Measurements from ENCODE around the gene MSN. TPM values are rescaled to one million over a fixed set of nuclear protein-coding genes. Genes with fewer than 3 reads are reported as not detected.

Gene MSN
- total and polyA plus RNA-seq, 2 donors from 2014 or later = 124 to 391 TPM

DNA sequence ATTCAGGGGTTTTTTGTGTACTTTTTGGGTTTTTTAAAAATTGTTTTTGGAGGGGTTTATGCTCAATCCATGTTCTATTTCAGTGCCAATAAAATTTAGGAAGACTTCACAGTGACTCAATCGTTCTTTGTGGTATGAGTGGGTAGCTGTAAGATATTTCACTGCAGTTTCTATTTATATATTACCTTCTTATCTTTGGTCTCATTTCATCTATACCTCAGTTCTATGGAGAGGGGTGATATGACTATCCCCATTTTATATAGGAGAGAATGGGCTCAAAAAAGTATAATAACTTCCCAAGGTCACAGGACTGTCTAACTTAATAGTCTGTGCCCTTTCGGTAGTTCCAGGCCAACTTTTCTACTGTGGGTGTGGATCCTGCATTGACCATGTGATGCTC, 74.4 kb downstream of the MSN start:
- DNase-seq (no peak), FAIRE-seq (no peak)
- TF ChIP-seq, protein P1, sequence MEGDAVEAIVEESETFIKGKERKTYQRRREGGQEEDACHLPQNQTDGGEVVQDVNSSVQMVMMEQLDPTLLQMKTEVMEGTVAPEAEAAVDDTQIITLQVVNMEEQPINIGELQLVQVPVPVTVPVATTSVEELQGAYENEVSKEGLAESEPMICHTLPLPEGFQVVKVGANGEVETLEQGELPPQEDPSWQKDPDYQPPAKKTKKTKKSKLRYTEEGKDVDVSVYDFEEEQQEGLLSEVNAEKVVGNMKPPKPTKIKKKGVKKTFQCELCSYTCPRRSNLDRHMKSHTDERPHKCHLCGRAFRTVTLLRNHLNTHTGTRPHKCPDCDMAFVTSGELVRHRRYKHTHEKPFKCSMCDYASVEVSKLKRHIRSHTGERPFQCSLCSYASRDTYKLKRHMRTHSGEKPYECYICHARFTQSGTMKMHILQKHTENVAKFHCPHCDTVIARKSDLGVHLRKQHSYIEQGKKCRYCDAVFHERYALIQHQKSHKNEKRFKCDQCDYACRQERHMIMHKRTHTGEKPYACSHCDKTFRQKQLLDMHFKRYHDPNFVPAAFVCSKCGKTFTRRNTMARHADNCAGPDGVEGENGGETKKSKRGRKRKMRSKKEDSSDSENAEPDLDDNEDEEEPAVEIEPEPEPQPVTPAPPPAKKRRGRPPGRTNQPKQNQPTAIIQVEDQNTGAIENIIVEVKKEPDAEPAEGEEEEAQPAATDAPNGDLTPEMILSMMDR (IDR thresholded peaks at IDR 0.05; ENCODE audit: borderline replicate concordance, extremely low read depth, insufficient read depth) = no peak
- intact Hi-C loops (cut with DNase I) = no loop called here
- peaks cover 0 to 5% (median 0%) of the 10 kb centered on the region in 3 donors for H3K4me1 ChIP-seq (ENCODE audit: control insufficient read depth in 2 of 3, insufficient read depth in 2 of 3, low read depth in 1 of 3, low read length in 3 of 3)
- no peak overlapping the region for H3K27ac ChIP-seq (ENCODE audit: low read depth in 2 of 2, low read length in 2 of 2)
- no peak overlapping the region for H3K9ac ChIP-seq (ENCODE audit: low read length in 3 of 3)
- no peak overlapping the region for H3K4me3 ChIP-seq (ENCODE audit: low read length in 3 of 3)
- H3K36me3 ChIP-seq (ENCODE audit: control insufficient read depth in 2 of 3, insufficient read depth in 3 of 3, low read length in 3 of 3) = peaks cover 2 to 45% (median 19%) of the 10 kb centered on the region in 3 donors
- H3K9me3 ChIP-seq (ENCODE audit: control insufficient read depth in 2 of 3, insufficient read depth in 1 of 3, low read length in 3 of 3) = no peaks in the 10 kb centered on the region
- no peaks in the 10 kb centered on the region for H3K27me3 ChIP-seq (ENCODE audit: control insufficient read depth, insufficient read depth, low read length)

DNA sequence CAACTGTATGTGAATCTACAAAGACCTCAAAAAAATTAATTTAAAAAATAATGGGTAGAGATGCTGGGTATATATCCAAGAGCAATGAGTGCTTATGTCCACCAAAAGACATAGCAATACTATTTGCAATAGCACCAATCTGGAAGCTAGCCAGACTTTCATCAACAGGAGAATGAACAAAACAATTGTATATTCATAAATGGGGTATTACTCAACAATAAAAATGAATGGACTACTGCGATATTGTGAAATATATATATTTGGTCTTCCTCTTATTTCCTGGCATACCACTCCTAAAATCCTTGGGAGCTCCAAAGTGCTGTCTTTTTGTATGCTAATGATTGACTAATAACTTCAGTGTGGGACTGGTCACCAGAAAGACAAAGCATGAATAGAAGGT, 77.5 kb downstream of the MSN start:
- Histone ChIP-seq H3K9ac (ENCODE audit: low read length in 3 of 3) (no peak overlapping the region), H3K36me3 (ENCODE audit: control insufficient read depth in 2 of 3, insufficient read depth in 3 of 3, low read length in 3 of 3) (peaks cover 0 to 17% (median 4%) of the 10 kb centered on the region in 3 donors), H3K27me3 (ENCODE audit: control insufficient read depth, insufficient read depth, low read length) (no peaks in the 10 kb centered on the region), H3K4me3 (ENCODE audit: low read length in 3 of 3) (no peak overlapping the region), H3K27ac (ENCODE audit: low read depth in 2 of 2, low read length in 2 of 2) (no peak overlapping the region), H3K9me3 (ENCODE audit: control insufficient read depth in 2 of 3, insufficient read depth in 1 of 3, low read length in 3 of 3) (no peaks in the 10 kb centered on the region), H3K4me1 (ENCODE audit: control insufficient read depth in 2 of 3, insufficient read depth in 2 of 3, low read depth in 1 of 3, low read length in 3 of 3) (peaks cover 0 to 5% (median 0%) of the 10 kb centered on the region in 3 donors)
- intact Hi-C loops (cut with DNase I) = no loop called here
- TF ChIP-seq, protein P1 (IDR thresholded peaks at IDR 0.05; ENCODE audit: borderline replicate concordance, extremely low read depth, insufficient read depth) = no peak
- DNase-seq (no peak), FAIRE-seq (no peak)

DNA sequence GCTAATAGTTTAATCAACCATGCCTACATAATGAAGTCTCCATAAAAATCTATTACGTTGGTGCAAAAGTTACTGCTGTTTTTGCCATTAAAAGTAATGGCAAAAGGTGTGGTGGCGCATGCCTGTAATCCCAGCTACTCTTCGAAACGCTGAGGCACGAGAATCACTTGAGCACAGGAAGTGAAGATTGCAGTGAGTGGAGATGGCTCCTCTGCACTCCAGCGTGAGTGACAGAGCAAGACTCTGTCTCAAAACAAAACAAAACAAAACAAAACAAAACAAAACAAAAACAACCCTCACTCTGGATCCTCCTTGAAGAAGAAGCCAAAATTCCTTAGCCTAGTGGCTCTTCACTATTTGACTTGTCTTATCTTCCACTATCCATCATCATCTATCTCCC, 78.0 kb downstream of the MSN start:
- Histone ChIP-seq H3K36me3 (ENCODE audit: control insufficient read depth in 2 of 3, insufficient read depth in 3 of 3, low read length in 3 of 3) (peaks cover 0 to 12% (median under 1%) of the 10 kb centered on the region in 3 donors), H3K4me3 (ENCODE audit: low read length in 3 of 3) (no peak overlapping the region), H3K4me1 (ENCODE audit: control insufficient read depth in 2 of 3, insufficient read depth in 2 of 3, low read depth in 1 of 3, low read length in 3 of 3) (peaks cover 0 to 5% (median 0%) of the 10 kb centered on the region in 3 donors), H3K27me3 (ENCODE audit: control insufficient read depth, insufficient read depth, low read length) (no peaks in the 10 kb centered on the region), H3K27ac (ENCODE audit: low read depth in 2 of 2, low read length in 2 of 2) (no peak overlapping the region), H3K9me3 (ENCODE audit: control insufficient read depth in 2 of 3, insufficient read depth in 1 of 3, low read length in 3 of 3) (no peaks in the 10 kb centered on the region), H3K9ac (ENCODE audit: low read length in 3 of 3) (no peak overlapping the region)
- DNase-seq (no peak), FAIRE-seq (no peak)
- intact Hi-C loops (cut with DNase I) = no loop called here
- TF ChIP-seq, protein P1 (IDR thresholded peaks at IDR 0.05; ENCODE audit: borderline replicate concordance, extremely low read depth, insufficient read depth) = no peak

DNA sequence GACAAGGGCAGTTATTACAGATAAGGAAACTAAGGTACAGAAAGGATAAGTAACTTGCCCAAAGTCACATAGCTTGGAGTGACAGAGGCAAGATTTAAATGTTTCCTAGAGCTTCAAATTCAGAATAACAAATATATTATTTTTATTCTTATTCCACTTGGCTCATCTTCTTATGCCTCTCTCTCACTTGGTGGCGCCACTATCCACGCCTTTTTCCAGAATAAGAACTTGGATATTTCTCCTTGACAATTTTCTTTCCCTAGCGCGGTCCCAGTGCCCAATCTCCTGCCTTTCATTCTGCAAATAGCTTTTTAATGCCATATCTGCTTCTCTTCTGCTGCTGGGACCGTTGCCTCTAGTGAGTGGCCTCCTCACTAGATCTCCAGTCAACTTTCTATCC, 78.5 kb downstream of the MSN start:
- TF ChIP-seq, protein P1 (IDR thresholded peaks at IDR 0.05; ENCODE audit: borderline replicate concordance, extremely low read depth, insufficient read depth) = no peak
- DNase-seq = peak in 1 of 5 donors; percentile 32
- H3K4me1 ChIP-seq (ENCODE audit: control insufficient read depth in 2 of 3, insufficient read depth in 2 of 3, low read depth in 1 of 3, low read length in 3 of 3) = peaks cover 0 to 5% (median 0%) of the 10 kb centered on the region in 3 donors
- H3K36me3 ChIP-seq (ENCODE audit: control insufficient read depth in 2 of 3, insufficient read depth in 3 of 3, low read length in 3 of 3) = peaks cover 0 to 7% (median 0%) of the 10 kb centered on the region in 3 donors
- H3K9ac ChIP-seq (ENCODE audit: low read length in 3 of 3) = no peak overlapping the region
- H3K27ac ChIP-seq (ENCODE audit: low read depth in 2 of 2, low read length in 2 of 2) = no peak overlapping the region
- H3K27me3 ChIP-seq (ENCODE audit: control insufficient read depth, insufficient read depth, low read length) = no peaks in the 10 kb centered on the region
- no peak overlapping the region for H3K4me3 ChIP-seq (ENCODE audit: low read length in 3 of 3)
- no peak for FAIRE-seq
- no peaks in the 10 kb centered on the region for H3K9me3 ChIP-seq (ENCODE audit: control insufficient read depth in 2 of 3, insufficient read depth in 1 of 3, low read length in 3 of 3)
- intact Hi-C loops (cut with DNase I) = no loop called here
